Esophagus muscularis mucosa (tissue), 4 donors: Measurements from ENCODE around the gene DRD1. TPM values are rescaled to one million over a fixed set of nuclear protein-coding genes. Genes with fewer than 3 reads are reported as not detected.
A peak's percentile ranks its signal among the peaks of the same experiment; 100 is the strongest.

Experiments used
- DNase-seq: peaks from one replicate; pipeline ENCODE4 v3.0.0-alpha.2; 2017; ENCODE audit errors: extremely low spot score
- H3K27ac ChIP-seq, 4 donors: fragments of 200-600 bp; sonication (generic); replicated peaks in 1 of 4; 1 replicate in 3 of 4; 2 replicates in 1 of 4; pipeline ENCODE4 v1.5.1; 2016 to 2019; ENCODE audit warnings: mild to moderate bottlenecking in 1 of 4
- H3K27me3 ChIP-seq, 4 donors: fragments of 200-600 bp; sonication (generic); one replicate each; pipeline versions ENCODE4 v1.5.1 to v1.6.0; 2016 to 2019
- H3K36me3 ChIP-seq, 4 donors: fragments of 200-600 bp; sonication (generic); one replicate each; pipeline ENCODE4 v1.5.1; 2016 to 2019
- H3K4me1 ChIP-seq, 4 donors: fragments of 200-600 bp; sonication (generic); one replicate each; pipeline ENCODE4 v1.5.1; 2016 to 2019
- H3K4me3 ChIP-seq, 4 donors: fragments of 200-600 bp; sonication (generic); 1 replicate in 2 of 4; 2 replicates in 2 of 4; pipeline ENCODE4 v1.5.1; 2016 to 2019; ENCODE audit warnings: mild to moderate bottlenecking in 4 of 4, moderate library complexity in 1 of 4
- H3K9me3 ChIP-seq, 4 donors: fragments of 200-600 bp; sonication (generic); 1 replicate in 3 of 4; 2 replicates in 1 of 4; pipeline ENCODE4 v1.5.1; 2016 to 2019
- CTCF ChIP-seq, 3 experiments: fragments of 200-600 bp in 2 of 3; fragments of 450-650 bp in 1 of 3; sonication (generic) in 2 of 3; IDR thresholded peaks; one replicate each; pipeline ENCODE4 v1.5.1; 2017 to 2019; ENCODE audit warnings: antibody characterized with exemption in 3 of 3, mild to moderate bottlenecking in 2 of 3, moderate library complexity in 1 of 3
- EP300 ChIP-seq: sonication (generic); formaldehyde crosslinking; IDR thresholded peaks from one replicate; pipeline ENCODE4 v1.6.1; 2017; ENCODE audit warnings: antibody characterized with exemption
- POLR2A ChIP-seq: fragments of 450-650 bp; IDR thresholded peaks from one replicate; pipeline ENCODE4 v1.6.1; 2017; ENCODE audit warnings: antibody characterized with exemption, moderate library complexity, mild to moderate bottlenecking, low read depth
- POLR2AphosphoS5 ChIP-seq, 2 donors: sonication (generic); formaldehyde crosslinking; IDR thresholded peaks; one replicate each; pipeline ENCODE4 v1.6.1; 2017; ENCODE audit warnings: antibody characterized with exemption in 2 of 2
- WGBS: methylation state at CpG from one replicate; pipeline ENCODE4 v1.1.5; 2018; 5-methylcytosine and 5-hydroxymethylcytosine counted together
- intact Hi-C: fragments of 100-400 bp; cut with DNase I; formaldehyde crosslinking; loops from one replicate; pipeline ENCODE4 v1.15.1; 2023
- total RNA-seq, 4 donors: library from RNA; depleted of rRNA; stranded (reverse); fragments of >200 nt; gene quantifications; one replicate each; pipeline versions ENCODE4 v1.1.0 to v1.2.1, GENCODE V29; 2016

DRD1 gene
- total RNA-seq, 4 donors from 2014 or later: 0.06 TPM; not detected in 2

GRCh38 chr5:175483337-175483736 lies 39.4 kb upstream of the DRD1 start:
- TF ChIP-seq POLR2AphosphoS5 (IDR thresholded peaks at IDR 0.05) (no peak), CTCF (IDR thresholded peaks at IDR 0.05) (no peak), POLR2A (no peak), EP300 (no peak)
- intact Hi-C loops: no loop called here
- WGBS: 97% methylated on average over 8 of the region's 8 CpGs

GRCh38 chr5:175479125-175479881 lies 35.3 kb upstream of the DRD1 start:
- peak overlapping the region; percentile 87 to 99 (median 96) for H3K4me3 ChIP-seq
- intact Hi-C loops: no loop called here
- H3K27ac ChIP-seq: peak overlapping the region; percentile 79 to 89 (median 84)
- no peaks in the 10 kb centered on the region for H3K9me3 ChIP-seq
- no peak for TF ChIP-seq POLR2A
- no peak for TF ChIP-seq POLR2AphosphoS5 (IDR thresholded peaks at IDR 0.05)
- TF ChIP-seq CTCF (IDR thresholded peaks at IDR 0.05): no peak
- TF ChIP-seq EP300: no peak
- H3K4me1 ChIP-seq: peaks cover 11 to 33% (median 23%) of the 10 kb centered on the region in 4 donors
- WGBS: 32% methylated on average over 13 of the region's 13 CpGs
- H3K36me3 ChIP-seq: peaks cover 0 to 12% (median 8%) of the 10 kb centered on the region in 4 donors
- no peak for DNase-seq
- no peaks in the 10 kb centered on the region for H3K27me3 ChIP-seq

More at GRCh38 chr5:175483337-175483736, 39.4 kb upstream of the DRD1 start:
- DNase-seq: no peak
- no peak overlapping the region for H3K27ac ChIP-seq
- H3K4me1 ChIP-seq: peaks cover 14 to 32% (median 19%) of the 10 kb centered on the region in 4 donors
- H3K27me3 ChIP-seq: no peaks in the 10 kb centered on the region
- no peaks in the 10 kb centered on the region for H3K9me3 ChIP-seq
- no peak overlapping the region for H3K4me3 ChIP-seq
- peaks cover 0 to 27% (median 15%) of the 10 kb centered on the region in 4 donors for H3K36me3 ChIP-seq

- WGBS: 1% methylated on average over 12 of the region's 94 CpGs
- H3K4me3 ChIP-seq: peak within 1 kb of the TSS; percentile 87 to 99 (median 96)
Measured at GRCh38 chr5:175478384-175479124, 34.6 kb upstream of the DRD1 start, which contains the start of gene SFXN1. TSS of gene SFXN1 (plus strand) at chr5:175478560. CDS start at chr5:175492104, 13,544 bp downstream.

GRCh38 chr5:175478008-175478383 lies 34.0 kb upstream of the DRD1 start:
- Histone ChIP-seq H3K27me3 (no peaks in the 10 kb centered on the region), H3K9me3 (no peaks in the 10 kb centered on the region), H3K4me1 (peaks cover 11 to 33% (median 23%) of the 10 kb centered on the region in 4 donors), H3K4me3 (peak overlapping the region; percentile 87 to 99 (median 96)), H3K36me3 (no peaks in the 10 kb centered on the region), H3K27ac (peak overlapping the region; percentile 79 to 89 (median 84))
- intact Hi-C loops: no loop called here
- WGBS: 5% methylated on average over 12 of the region's 12 CpGs
- TF ChIP-seq CTCF (IDR thresholded peaks at IDR 0.05): no peak
- no peak for TF ChIP-seq POLR2AphosphoS5 (IDR thresholded peaks at IDR 0.05)
- TF ChIP-seq POLR2A: no peak
- TF ChIP-seq EP300: no peak
- DNase-seq: no peak

More at GRCh38 chr5:175478384-175479124, 34.6 kb upstream of the DRD1 start, which contains the start of gene SFXN1:
- H3K36me3 ChIP-seq: peaks cover 0 to 4% (median 1%) of the 10 kb centered on the region in 4 donors
- intact Hi-C loops: no loop called here
- no peaks in the 10 kb centered on the region for H3K27me3 ChIP-seq
- TF ChIP-seq CTCF (IDR thresholded peaks at IDR 0.05): peak in 1 of 3 experiments; percentile 5
- no peak for TF ChIP-seq POLR2A
- TF ChIP-seq EP300: no peak
- peak; percentile 28 to 60 for TF ChIP-seq POLR2AphosphoS5 (IDR thresholded peaks at IDR 0.05)
- no peaks in the 10 kb centered on the region for H3K9me3 ChIP-seq
- DNase-seq: no peak
- H3K4me1 ChIP-seq: peaks cover 11 to 33% (median 23%) of the 10 kb centered on the region in 4 donors
- H3K27ac ChIP-seq: peak within 1 kb of the TSS; percentile 79 to 89 (median 84)
